K562 (cell line): ENCODE results near the gene AJM1. TPM values are rescaled to one million over a fixed set of nuclear protein-coding genes. Genes with fewer than 3 reads are reported as not detected.
A peak's percentile ranks its signal among the peaks of the same experiment; 100 is the strongest.

Source experiments
- ATAC-seq: fragments of 200-7000 bp; cut with Tn5 transposase; 3 replicates; pipeline ENCODE4 v1.9.1; 2020; ENCODE audit warnings: moderate library complexity
- BruUV-seq: library from RNA; stranded (reverse); fragments of 400-500 nt; replicated peaks from 2 replicates; lab custom pipeline; 2021; lab: Mats Ljungman, UMichigan
- CTCF ChIA-PET: fragments of 300-600 bp; formaldehyde crosslinking; extraction: SDS; loops from one replicate; lab custom pipeline; 2021; ENCODE audit warnings: low intra/inter-chr PET ratio; lab: Yijun Ruan, JAX
- POLR2A ChIA-PET: fragments of 300-600, 350-650 bp; sonication (Branson Sonifier 250); formaldehyde crosslinking; extraction: SDS; loops from one replicate; lab custom pipeline; 2021; ENCODE audit warnings: antibody characterized with exemption, inconsistent platforms; lab: Yijun Ruan, JAX
- DNase-seq, 4 experiments: peaks; one replicate each; pipeline versions ENCODE4 v3.0.0 to v3.0.0-alpha.2; 2011 to 2018; ENCODE audit warnings: low spot score in 3 of 4, mixed read lengths in 3 of 4; ENCODE audit errors: extremely low read depth in 1 of 4
- FAIRE-seq: peaks from 2 replicates; lab custom pipeline; 2011; peaks lifted over from hg19 to GRCh38; lab: Jason Lieb, UNC
- H2AFZ ChIP-seq: 2 replicates; pipeline ENCODE4 v1.6.0; 2011; ENCODE audit warnings: low read depth, low read length, control low read depth, inconsistent platforms
- H3K27ac ChIP-seq: fragments of 200-600 bp; 3 replicates; pipeline ENCODE4 v1.8.0; 2011; ENCODE audit warnings: low read depth, mild to moderate bottlenecking, control low read depth, inconsistent platforms, low read length, moderate library complexity, mixed read lengths; ENCODE audit errors: extremely low read depth
- H3K27me3 ChIP-seq, 2 experiments: fragments of 300-600 bp in 1 of 2; 2 replicates in 1 of 2; 3 replicates in 1 of 2; pipeline versions ENCODE4 v1.6.0 to v1.8.0; 2011; ENCODE audit warnings: inconsistent platforms in 2 of 2, low read length in 2 of 2, mild to moderate bottlenecking in 1 of 2, mixed read lengths in 1 of 2, moderate library complexity in 1 of 2; ENCODE audit not compliant: control insufficient read depth in 2 of 2, insufficient read depth in 2 of 2
- H3K36me3 ChIP-seq: fragments of 300-600 bp; 3 replicates; pipeline ENCODE4 v1.8.0; 2011; ENCODE audit warnings: mild to moderate bottlenecking, low read length, inconsistent platforms; ENCODE audit not compliant: control insufficient read depth, insufficient read depth
- H3K4me1 ChIP-seq, 2 experiments: fragments of 200-600 bp in 1 of 2; replicated peaks in 1 of 2; 2 replicates in 1 of 2; 3 replicates in 1 of 2; pipeline versions ENCODE4 v1.5.1 to v1.8.0; 2011; ENCODE audit warnings: inconsistent platforms in 2 of 2, low read length in 2 of 2, mild to moderate bottlenecking in 1 of 2, mixed read lengths in 1 of 2, moderate library complexity in 1 of 2; ENCODE audit not compliant: control insufficient read depth in 2 of 2, insufficient read depth in 2 of 2
- H3K4me2 ChIP-seq: 2 replicates; pipeline ENCODE4 v1.6.1; 2011; ENCODE audit warnings: low read length, control low read depth, inconsistent platforms, mixed read lengths; ENCODE audit not compliant: insufficient read depth
- H3K4me3 ChIP-seq: fragments of 200-600 bp; sonication (generic), shearing (Covaris generic); 2 replicates; pipeline ENCODE4 v1.5.1; 2016; ENCODE audit warnings: control low read depth, inconsistent platforms
- H3K79me2 ChIP-seq: fragments of 200-600 bp; 3 replicates; pipeline ENCODE4 v1.8.0; 2011; ENCODE audit warnings: low read length, inconsistent platforms; ENCODE audit not compliant: control insufficient read depth, insufficient read depth
- H3K9ac ChIP-seq, 2 experiments: 2 replicates each; pipeline versions ENCODE4 v1.6.0 to v1.6.1; 2011; ENCODE audit warnings: low read depth in 2 of 2, low read length in 2 of 2, control low read depth in 1 of 2, inconsistent platforms in 1 of 2, mild to moderate bottlenecking in 1 of 2, mixed read lengths in 1 of 2; ENCODE audit not compliant: insufficient read depth in 1 of 2
- H3K9me1 ChIP-seq: one replicate; pipeline ENCODE4 v1.6.0; 2011; ENCODE audit warnings: inconsistent platforms, mild to moderate bottlenecking, low read length, moderate library complexity; ENCODE audit not compliant: control insufficient read depth, insufficient read depth
- H3K9me3 ChIP-seq: replicated peaks from 2 replicates; pipeline ENCODE4 v1.5.1; 2011; ENCODE audit warnings: low read depth, low read length, inconsistent platforms; ENCODE audit not compliant: control insufficient read depth, insufficient read depth
- H4K20me1 ChIP-seq: replicated peaks from 2 replicates; pipeline ENCODE4 v1.6.1; 2011; ENCODE audit warnings: low read length, inconsistent platforms, mixed read lengths; ENCODE audit not compliant: control insufficient read depth, insufficient read depth
- CTCF ChIP-seq, 3 experiments: IDR thresholded peaks in 2 of 3; conservative IDR thresholded peaks in 1 of 3; 2 replicates each; pipeline ENCODE4 v1.5.1; 2011 to 2012; ENCODE audit warnings: low read length in 3 of 3, mild to moderate bottlenecking in 3 of 3, control low read depth in 2 of 3, improper control_type of control experiment in 1 of 3, inconsistent platforms in 1 of 3, low read depth in 1 of 3, mixed read lengths in 1 of 3, moderate library complexity in 1 of 3; ENCODE audit not compliant: insufficient read depth in 2 of 3
- FOSL1 ChIP-seq: fragments of 200-800 bp; sonication (Bioruptor generic); conservative IDR thresholded peaks from 2 replicates; pipeline ENCODE4 v1.6.1; 2016; ENCODE audit warnings: missing genetic modification characterization, missing compliant biosample characterization
- HOMEZ ChIP-seq: fragments of 250-450 bp; sonication (Bioruptor Pico); IDR thresholded peaks from 2 replicates; pipeline ENCODE4 v1.4.0; 2020; ENCODE audit warnings: mild to moderate bottlenecking, moderate library complexity
- PHB ChIP-seq: fragments of 250-450 bp; sonication (Bioruptor Pico); IDR thresholded peaks from 2 replicates; pipeline ENCODE4 v1.5.0; 2021
- POLR2G ChIP-seq: fragments of 200-400 bp; formaldehyde crosslinking; IDR thresholded peaks from 2 replicates; pipeline ENCODE4 v1.6.1; 2017; ENCODE audit warnings: low read depth, mild to moderate bottlenecking, antibody characterized with exemption, low read length, moderate library complexity
- POU5F1 ChIP-seq: fragments of 150-350 bp; IDR thresholded peaks from 2 replicates; pipeline ENCODE4 v1.6.1; 2014; ENCODE audit warnings: borderline replicate concordance, low read length, low read depth, mild to moderate bottlenecking; ENCODE audit not compliant: partially characterized antibody
- RBM34 ChIP-seq: fragments of 200-400 bp; formaldehyde crosslinking; IDR thresholded peaks from 2 replicates; pipeline ENCODE4 v1.6.1; 2018; ENCODE audit warnings: low read length, borderline replicate concordance; ENCODE audit not compliant: insufficient read depth
- SRSF9 ChIP-seq: fragments of 200-400 bp; formaldehyde crosslinking; IDR thresholded peaks from 2 replicates; pipeline ENCODE4 v1.6.1; 2017; ENCODE audit warnings: low read depth, low read length, borderline replicate concordance
- TCF7 ChIP-seq: sonication (generic); IDR thresholded peaks from 2 replicates; pipeline ENCODE4 v1.6.1; 2016; ENCODE audit warnings: antibody characterized with exemption, borderline replicate concordance
- TSC22D4 ChIP-seq: fragments of 450-650 bp; IDR thresholded peaks from 2 replicates; pipeline ENCODE4 v1.6.1; 2016; ENCODE audit warnings: missing genetic modification characterization, missing biosample characterization, control low read depth
- ZNF121 ChIP-seq: sonication (generic); formaldehyde crosslinking; conservative IDR thresholded peaks from 2 replicates; pipeline ENCODE4 v1.8.0; 2022; ENCODE audit warnings: missing genetic modification reagents
- WGBS: fragments of 100-300 bp; shearing (Covaris generic); methylation state at CpG from one replicate; pipeline ENCODE4 v1.1.6; 2016; ENCODE audit warnings: low coverage, mixed read lengths; ENCODE audit not compliant: insufficient coverage; ENCODE audit errors: missing lambda C conversion rate; 5-methylcytosine and 5-hydroxymethylcytosine counted together
- in situ Hi-C: fragments of 300-500 bp; cut with MboI; formaldehyde crosslinking; loops from 4 replicates; pipeline ENCODE4 v1.15.0; 2018; ENCODE audit warnings: inconsistent platforms, mixed read lengths
- intact Hi-C: fragments of 100-400 bp; cut with micrococcal nuclease; formaldehyde crosslinking; loops from 2 replicates; pipeline ENCODE4 v1.14.2; 2022
- polyA plus RNA-seq, 8 experiments: library from polyadenylated mRNA; depleted of rRNA in 4 of 8; stranded (reverse) in 5 of 8; unstranded in 3 of 8; fragments of >200 nt; fragmentation: Nextera tagmentation in 2 of 8; fragmentation: Illumina TruSeq in 1 of 8; extraction: Ambion mirVana in 2 of 8; extraction: Trizol in 1 of 8; gene quantifications; 2 replicates each; pipeline versions ENCODE4 v1.2.1 to v1.2.3, GENCODE V29; 2011 to 2014; ENCODE audit warnings: inconsistent platforms in 1 of 8, missing spikeins in 1 of 8
- total RNA-seq, 7 experiments: library from RNA; depleted of rRNA in 6 of 7; stranded (reverse); fragments of >200 nt in 6 of 7; fragmentation: Illumina TruSeq in 2 of 7; extraction: Trizol in 2 of 7; gene quantifications; 2 replicates each; pipeline versions ENCODE4 v1.2.1 to v1.2.3, GENCODE V29; 2011 to 2021; ENCODE audit warnings: low replicate concordance in 1 of 7
- TF ChIP-seq, protein P1 (sequence below): sonication (generic); formaldehyde crosslinking; IDR thresholded peaks from 2 replicates; pipeline ENCODE4 v1.8.1; 2023; ENCODE audit warnings: mild to moderate bottlenecking, missing genetic modification reagents

AJM1 gene
- total and polyA plus RNA-seq, 9 of the 15 experiments (the other 6 are each of a cell fraction or from before 2014, with no cell fraction given): 0.01 to 3.7 (median 0.65) TPM; not detected in 1

GRCh38 chr9:136876476-136876875, 34.2 kb downstream of the AJM1 start (continued):
- TF ChIP-seq TCF7: no peak
- no peak for TF ChIP-seq PHB (CRISPR knock-in tag)
- TF ChIP-seq SRSF9: no peak
- no peak for TF ChIP-seq ZNF121 (CRISPR knock-in tag)
- no peak for TF ChIP-seq HOMEZ (CRISPR knock-in tag)
- TF ChIP-seq POU5F1: no peak

GRCh38 chr9:136880651-136881050, 38.4 kb downstream of the AJM1 start:
- POLR2A ChIA-PET: interaction anchor here (0.5 to 2.2 kb wide), 5 partner anchors 10 to 703 kb away, joined by 3 to 15 read pairs (median 4); no protein-coding TSS in a partner anchor
- BruUV-seq: no TSS peak
- Histone ChIP-seq H3K9me3 (no peaks in the 10 kb centered on the region), H3K9ac (no peak overlapping the region), H4K20me1 (no peaks in the 10 kb centered on the region), H3K36me3 (peaks cover 6% of the 10 kb centered on the region; the same call in 1 of the 3 replicates), H3K4me3 (no peak overlapping the region), H3K9me1 (peaks cover 2% of the 10 kb centered on the region), H2AFZ (no peak overlapping the region), H3K27me3 (no peaks in the 10 kb centered on the region), H3K27ac (no peak overlapping the region), H3K79me2 (peaks cover 10% of the 10 kb centered on the region), H3K4me1 (peaks cover 21 to 44% of the 10 kb centered on the region in 2 experiments), H3K4me2 (no peak overlapping the region)
- no peak for FAIRE-seq
- 43% methylated on average over 4 of the region's 11 CpGs for WGBS
- in situ Hi-C loops: no loop called here
- CTCF ChIA-PET: no interaction called here
- intact Hi-C loops: no loop called here
- ATAC-seq: peak; percentile 18; the same call in 2 of the 3 replicates
- peak in 2 of 4 experiments; percentile 29 to 37 for DNase-seq
- TF ChIP-seq CTCF (IDR thresholded peaks at IDR 0.05 in 2 of 3, conservative IDR thresholded peaks at IDR 0.05 in 1 of 3; ENCODE audit: insufficient read depth in 2 of 3, low read depth in 1 of 3, low read length in 3 of 3): 0 out of 6 replicates have a peak, but pooled peaks of 1 of the 3 experiments have one; percentile 3
- TF ChIP-seq TSC22D4: no peak
- peak; percentile 51; the same call in 1 of the 2 replicates for TF ChIP-seq POLR2G
- no peak for TF ChIP-seq RBM34
- no peak for TF ChIP-seq FOSL1 (tag)
- TF ChIP-seq, protein P1, sequence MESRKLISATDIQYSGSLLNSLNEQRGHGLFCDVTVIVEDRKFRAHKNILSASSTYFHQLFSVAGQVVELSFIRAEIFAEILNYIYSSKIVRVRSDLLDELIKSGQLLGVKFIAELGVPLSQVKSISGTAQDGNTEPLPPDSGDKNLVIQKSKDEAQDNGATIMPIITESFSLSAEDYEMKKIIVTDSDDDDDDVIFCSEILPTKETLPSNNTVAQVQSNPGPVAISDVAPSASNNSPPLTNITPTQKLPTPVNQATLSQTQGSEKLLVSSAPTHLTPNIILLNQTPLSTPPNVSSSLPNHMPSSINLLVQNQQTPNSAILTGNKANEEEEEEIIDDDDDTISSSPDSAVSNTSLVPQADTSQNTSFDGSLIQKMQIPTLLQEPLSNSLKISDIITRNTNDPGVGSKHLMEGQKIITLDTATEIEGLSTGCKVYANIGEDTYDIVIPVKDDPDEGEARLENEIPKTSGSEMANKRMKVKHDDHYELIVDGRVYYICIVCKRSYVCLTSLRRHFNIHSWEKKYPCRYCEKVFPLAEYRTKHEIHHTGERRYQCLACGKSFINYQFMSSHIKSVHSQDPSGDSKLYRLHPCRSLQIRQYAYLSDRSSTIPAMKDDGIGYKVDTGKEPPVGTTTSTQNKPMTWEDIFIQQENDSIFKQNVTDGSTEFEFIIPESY: peak; percentile 80
